ENCODE data around the gene TECPR1. TPM values are rescaled to one million over a fixed set of nuclear protein-coding genes. Genes with fewer than 3 reads are reported as not detected.

TECPR1 gene
- total RNA-seq, 1 experiment from 2014 or later: 13.9 TPM

DNA sequence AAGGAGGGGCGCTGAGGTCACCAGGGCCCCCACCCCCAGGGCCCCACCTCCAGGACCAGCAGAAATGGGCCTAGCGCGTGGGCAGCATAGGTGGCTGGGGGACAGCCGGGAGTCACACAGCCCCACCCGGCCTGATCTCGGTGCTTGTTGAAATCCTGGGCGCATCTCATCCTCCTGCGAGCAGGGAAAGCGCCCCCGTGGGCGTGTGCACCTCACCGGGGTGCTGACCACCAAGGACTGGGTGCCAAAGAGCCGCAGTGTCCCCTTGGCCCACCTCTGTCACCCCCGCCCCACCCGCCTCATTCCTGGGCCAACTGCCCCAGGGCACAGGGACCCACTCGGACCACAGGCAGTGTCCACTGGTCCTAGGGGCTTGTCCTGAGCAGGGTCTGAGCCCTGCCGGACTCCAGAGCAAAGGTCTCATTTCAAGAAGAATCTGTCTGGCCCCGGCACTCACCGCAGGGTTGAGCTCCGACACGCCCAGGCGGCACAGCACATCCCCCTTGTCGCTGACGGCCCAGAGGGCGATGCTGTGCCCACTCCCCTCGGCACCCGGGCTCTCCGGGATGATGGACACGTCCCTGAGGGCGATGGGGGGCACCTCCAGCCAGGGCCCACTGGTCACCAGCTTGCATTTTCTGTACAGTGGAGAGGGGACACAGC, 29.4 kb downstream of the TECPR1 start:
- Histone ChIP-seq H3K27me3 (ENCODE audit: insufficient read depth, low read length) (no peaks in the 10 kb centered on the region), H2BK20ac (ENCODE audit: low read depth, low read length, poor library complexity, severe bottlenecking) (no peak overlapping the region), H2BK12ac (ENCODE audit: insufficient read length, low read depth, low read length) (no peak overlapping the region), H4K8ac (replicated peaks; ENCODE audit: insufficient read length, low read depth, low read length) (no peak overlapping the region), H2BK15ac (ENCODE audit: low read depth, low read length) (no peak overlapping the region), H2AFZ (ENCODE audit: low read length) (no peak overlapping the region), H3K4ac (ENCODE audit: low read depth, low read length) (no peak overlapping the region), H3K9me3 (ENCODE audit: control insufficient read depth, low read depth, low read length) (no peaks in the 10 kb centered on the region), H3K14ac (ENCODE audit: insufficient read depth, low read length) (no peak overlapping the region; the same call in 1 of the 2 replicates), H2AK5ac (ENCODE audit: insufficient read length, low read length) (no peak overlapping the region), H3K23me2 (ENCODE audit: insufficient read length, low read depth, low read length, poor library complexity, severe bottlenecking) (no peaks in the 10 kb centered on the region), H3K4me2 (ENCODE audit: insufficient read depth, insufficient read length, low read length) (no peak overlapping the region), H4K20me1 (ENCODE audit: control insufficient read depth, insufficient read depth, insufficient read length) (no peaks in the 10 kb centered on the region), H3K23ac (ENCODE audit: insufficient read length, low read depth, low read length) (no peak overlapping the region), H3K4me1 (ENCODE audit: insufficient read depth, low read length) (no peaks in the 10 kb centered on the region), H3K9ac (ENCODE audit: extremely low read depth, insufficient read length, low read length) (no peak overlapping the region), H3K56ac (ENCODE audit: insufficient read length, low read depth, low read length) (no peak overlapping the region), H4K5ac (ENCODE audit: insufficient read length, low read depth, low read length) (no peak overlapping the region), H3K79me2 (ENCODE audit: insufficient read depth, low read length) (no peaks in the 10 kb centered on the region), H2BK5ac (ENCODE audit: insufficient read length, low read length) (no peak overlapping the region), H3T11ph (ENCODE audit: low read length) (no peak overlapping the region), H3K27ac (ENCODE audit: insufficient read length, low read depth, low read length) (no peak overlapping the region), H3K18ac (ENCODE audit: insufficient read length, low read depth, low read length) (no peak overlapping the region), H3K79me1 (ENCODE audit: insufficient read depth, low read depth, low read length, poor library complexity, severe bottlenecking) (no peaks in the 10 kb centered on the region), H4K91ac (ENCODE audit: insufficient read length, low read depth, low read length) (no peak overlapping the region), H2BK120ac (ENCODE audit: low read depth, low read length, poor library complexity, severe bottlenecking) (no peak overlapping the region)
- Mint-ChIP-seq H3K4me1 (peaks cover 2 to 8% of the 10 kb centered on the region in 2 experiments; a peak in 3 of 4 replicates), H3K27ac (no peak overlapping the region), H3K4me3 (no peak overlapping the region), H3K27me3 (ENCODE audit: low read depth) (no peaks in the 10 kb centered on the region), H3K9me3 (no peaks in the 10 kb centered on the region), H3K36me3 (ENCODE audit: insufficient read depth in 1 of 3, low read depth in 3 of 3) (0 out of 7 replicates have a peak, but pooled peaks cover 0 to 3% (median 0%) of the 10 kb centered on the region in 3 experiments)
- TF ChIP-seq, protein P1, sequence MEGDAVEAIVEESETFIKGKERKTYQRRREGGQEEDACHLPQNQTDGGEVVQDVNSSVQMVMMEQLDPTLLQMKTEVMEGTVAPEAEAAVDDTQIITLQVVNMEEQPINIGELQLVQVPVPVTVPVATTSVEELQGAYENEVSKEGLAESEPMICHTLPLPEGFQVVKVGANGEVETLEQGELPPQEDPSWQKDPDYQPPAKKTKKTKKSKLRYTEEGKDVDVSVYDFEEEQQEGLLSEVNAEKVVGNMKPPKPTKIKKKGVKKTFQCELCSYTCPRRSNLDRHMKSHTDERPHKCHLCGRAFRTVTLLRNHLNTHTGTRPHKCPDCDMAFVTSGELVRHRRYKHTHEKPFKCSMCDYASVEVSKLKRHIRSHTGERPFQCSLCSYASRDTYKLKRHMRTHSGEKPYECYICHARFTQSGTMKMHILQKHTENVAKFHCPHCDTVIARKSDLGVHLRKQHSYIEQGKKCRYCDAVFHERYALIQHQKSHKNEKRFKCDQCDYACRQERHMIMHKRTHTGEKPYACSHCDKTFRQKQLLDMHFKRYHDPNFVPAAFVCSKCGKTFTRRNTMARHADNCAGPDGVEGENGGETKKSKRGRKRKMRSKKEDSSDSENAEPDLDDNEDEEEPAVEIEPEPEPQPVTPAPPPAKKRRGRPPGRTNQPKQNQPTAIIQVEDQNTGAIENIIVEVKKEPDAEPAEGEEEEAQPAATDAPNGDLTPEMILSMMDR (conservative IDR thresholded peaks at IDR 0.05): no peak
- DNase-seq: no peak
- no CpG with 5 or more reads among the region's 30 CpGs for WGBS (ENCODE audit: extremely low coverage, insufficient read length, low lambda C conversion rate)
